GM12873 (cell line): Measurements from ENCODE around the gene DTYMK.

Experiments
- CTCF ChIP-seq: IDR thresholded peaks from 2 replicates; pipeline ENCODE4 v1.5.1; 2012; ENCODE audit warnings: low read depth, mild to moderate bottlenecking, moderate library complexity, low read length, control low read depth; ENCODE audit not compliant: insufficient read depth; ENCODE audit errors: missing control alignments

DTYMK gene

GRCh38 chr2:241703032-241703604 is 16.5 kb upstream of the DTYMK start:
- TF ChIP-seq CTCF = no peak

- peak; percentile 71 for TF ChIP-seq CTCF
Measured at GRCh38 chr2:241702155-241703031, 15.8 kb upstream of the DTYMK start.

GRCh38 chr2:241701399-241702154 is 15.0 kb upstream of the DTYMK start, which contains the start of gene ING5:
ING5 (plus strand) TSS chr2:241702039; CDS start chr2:241702066, 27 bp downstream.
- no peak for TF ChIP-seq CTCF

- peak; percentile 46 for TF ChIP-seq CTCF
Measured at GRCh38 chr2:241701149-241701398, 14.5 kb upstream of the DTYMK start.

- no peak for TF ChIP-seq CTCF
Measured at GRCh38 chr2:241695651-241696050, 9.0 kb upstream of the DTYMK start.

- no peak for TF ChIP-seq CTCF
Measured at GRCh38 chr2:241692448-241692847, 5.8 kb upstream of the DTYMK start.

GRCh38 chr2:241690202-241690717 is 3.6 kb upstream of the DTYMK start:
- no peak for TF ChIP-seq CTCF
